ENCODE results near the gene BIK. TPM values are rescaled to one million over a fixed set of nuclear protein-coding genes. Genes with fewer than 3 reads are reported as not detected.

The BIK gene
- total RNA-seq, 1 experiment from 2014 or later = 2.0 TPM

- CTCF ChIA-PET = no interaction called here
- TF ChIP-seq EZH2 (IDR thresholded peaks at IDR 0.05; ENCODE audit: borderline replicate concordance, low read depth, low read length, poor library complexity, severe bottlenecking) (no peak), CTCF (conservative IDR thresholded peaks at IDR 0.05; ENCODE audit: low read depth, low read length) (no peak)
- POLR2A ChIA-PET (ENCODE audit: low non-redundant PET) = no interaction called here
- no peak for DNase-seq (ENCODE audit: low spot score)
- Histone ChIP-seq H3K4me3 (ENCODE audit: low read depth, low read length, poor library complexity, severe bottlenecking) (no peak overlapping the region), H3K27me3 (replicated peaks; ENCODE audit: insufficient read depth, low read depth, low read length, poor library complexity) (no peaks in the 10 kb centered on the region), H3K27ac (ENCODE audit: low read depth, low read length, poor library complexity, severe bottlenecking) (no peak overlapping the region), H3K4me1 (ENCODE audit: insufficient read depth, low read length, poor library complexity, severe bottlenecking) (no peaks in the 10 kb centered on the region), H3K9me3 (ENCODE audit: low read depth, low read length, poor library complexity, severe bottlenecking) (no peaks in the 10 kb centered on the region), H3K36me3 (ENCODE audit: insufficient read depth, low read length, poor library complexity, severe bottlenecking) (peaks cover 69% of the 10 kb centered on the region)
- BruUV-seq (replicated peaks) = no TSS peak
- intact Hi-C loops (cut with micrococcal nuclease; ENCODE audit: unreplicated experiment) = no loop called here
These were observed 66.9 kb downstream of the BIK start for GRCh38 chr22:43177479-43177878.

Other genes starting within 250 kb of the BIK start
- 51.8 and 57.2 TPM in 2 replicates for gene PACSIN2, start 95.6 kb upstream of the BIK start, total RNA-seq (2021)
- gene TTLL1, start 21.4 kb upstream of the BIK start, total RNA-seq (2021) = 6.4 and 6.8 TPM in 2 replicates
- gene MCAT, start 32.6 kb downstream of the BIK start, total RNA-seq (2021) = 31.6 and 32.2 TPM in 2 replicates
- gene TSPO, start 40.8 kb downstream of the BIK start, total RNA-seq (2021) = 105 and 127 TPM in 2 replicates
- 117 and 138 TPM in 2 replicates for gene TTLL12, start 76.4 kb downstream of the BIK start, total RNA-seq (2021)
- gene SCUBE1, start 232.6 kb downstream of the BIK start, total RNA-seq (2021) = 0.24 and 0.42 TPM in 2 replicates